Neural cell (in vitro differentiated cells): Measurements from ENCODE around the gene PMEPA1.

ENCODE experiments used
- RAD21 ChIP-seq: fragments of 450-650 bp; conservative IDR thresholded peaks from 2 replicates; pipeline ENCODE4 v1.6.1; 2014; ENCODE audit warnings: antibody characterized with exemption, mild to moderate bottlenecking, moderate library complexity
- TAF1 ChIP-seq: IDR thresholded peaks from 2 replicates; pipeline ENCODE4 v1.6.1; 2012; ENCODE audit warnings: low read depth
- TF ChIP-seq, protein P1 (sequence below): fragments of 450-650 bp; IDR thresholded peaks from 2 replicates; pipeline ENCODE4 v1.5.1; 2014; ENCODE audit warnings: antibody characterized with exemption, mild to moderate bottlenecking, moderate library complexity; ENCODE audit not compliant: poor library complexity, severe bottlenecking

DNA sequence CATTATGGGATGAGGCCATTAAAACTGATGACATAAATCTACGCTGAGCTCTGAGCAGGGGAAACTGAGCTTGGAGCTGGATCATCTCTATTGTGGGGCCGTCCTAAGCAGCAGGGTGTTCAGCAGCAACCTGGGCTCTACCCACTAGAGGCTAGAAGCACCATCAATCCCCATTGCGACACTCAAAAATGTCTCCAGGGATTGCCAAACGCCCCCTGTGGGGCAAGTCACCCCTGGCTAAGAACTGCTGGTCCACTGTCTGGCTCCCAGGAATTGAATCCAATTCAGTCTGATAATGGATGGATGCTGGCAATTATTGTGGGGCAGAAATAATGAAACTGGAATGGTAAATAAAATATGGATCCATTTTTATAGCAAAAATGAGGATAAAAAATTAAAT is 38.2 kb downstream of the PMEPA1 start:
- TF ChIP-seq RAD21 (no peak), TAF1 (no peak)
- TF ChIP-seq, protein P1, sequence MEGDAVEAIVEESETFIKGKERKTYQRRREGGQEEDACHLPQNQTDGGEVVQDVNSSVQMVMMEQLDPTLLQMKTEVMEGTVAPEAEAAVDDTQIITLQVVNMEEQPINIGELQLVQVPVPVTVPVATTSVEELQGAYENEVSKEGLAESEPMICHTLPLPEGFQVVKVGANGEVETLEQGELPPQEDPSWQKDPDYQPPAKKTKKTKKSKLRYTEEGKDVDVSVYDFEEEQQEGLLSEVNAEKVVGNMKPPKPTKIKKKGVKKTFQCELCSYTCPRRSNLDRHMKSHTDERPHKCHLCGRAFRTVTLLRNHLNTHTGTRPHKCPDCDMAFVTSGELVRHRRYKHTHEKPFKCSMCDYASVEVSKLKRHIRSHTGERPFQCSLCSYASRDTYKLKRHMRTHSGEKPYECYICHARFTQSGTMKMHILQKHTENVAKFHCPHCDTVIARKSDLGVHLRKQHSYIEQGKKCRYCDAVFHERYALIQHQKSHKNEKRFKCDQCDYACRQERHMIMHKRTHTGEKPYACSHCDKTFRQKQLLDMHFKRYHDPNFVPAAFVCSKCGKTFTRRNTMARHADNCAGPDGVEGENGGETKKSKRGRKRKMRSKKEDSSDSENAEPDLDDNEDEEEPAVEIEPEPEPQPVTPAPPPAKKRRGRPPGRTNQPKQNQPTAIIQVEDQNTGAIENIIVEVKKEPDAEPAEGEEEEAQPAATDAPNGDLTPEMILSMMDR = no peak
